SK-N-SH treated with all-trans-retinoic acid at 6 μM for 48 hours (cell line): ENCODE measurements around the gene TXLNG.

Experiments used
- ATAC-seq: fragments of 200-7000 bp; cut with Tn5 transposase; 3 replicates; pipeline ENCODE4 v1.9.1; 2020; ENCODE audit warnings: mild to moderate bottlenecking, moderate library complexity
- ARNTL ChIP-seq: fragments of 450-650 bp; formaldehyde crosslinking; IDR thresholded peaks from 2 replicates; pipeline ENCODE4 v1.5.0; 2020; ENCODE audit warnings: low read depth, mild to moderate bottlenecking, moderate library complexity, borderline replicate concordance
- BACH2 ChIP-seq: fragments of 250-450 bp; sonication (Bioruptor Pico); IDR thresholded peaks from 2 replicates; pipeline ENCODE4 v1.9.0; 2021; ENCODE audit warnings: mild to moderate bottlenecking, borderline replicate concordance
- CSDC2 ChIP-seq: fragments of 250-450 bp; sonication (Bioruptor Pico); IDR thresholded peaks from 2 replicates; pipeline ENCODE4 v1.5.0; 2020; ENCODE audit warnings: mild to moderate bottlenecking, moderate library complexity
- ESRRG ChIP-seq: fragments of 250-450 bp; sonication (Bioruptor Pico); IDR thresholded peaks from 2 replicates; pipeline ENCODE4 v1.6.1; 2021; ENCODE audit warnings: mild to moderate bottlenecking
- GLIS3 ChIP-seq: fragments of 250-450 bp; sonication (Bioruptor Pico); IDR thresholded peaks from 2 replicates; pipeline ENCODE4 v1.5.0; 2020; ENCODE audit warnings: mild to moderate bottlenecking, moderate library complexity
- ISL1 ChIP-seq: fragments of 250-450 bp; sonication (Bioruptor Pico); IDR thresholded peaks from 2 replicates; pipeline ENCODE4 v2.1.2; 2022; ENCODE audit warnings: mild to moderate bottlenecking, moderate library complexity
- OSR1 ChIP-seq: fragments of 250-450 bp; sonication (Bioruptor Pico); IDR thresholded peaks from 2 replicates; pipeline ENCODE4 v1.8.0; 2022; ENCODE audit warnings: moderate library complexity, mild to moderate bottlenecking, inconsistent platforms
- PPARA ChIP-seq: fragments of 250-450 bp; sonication (Bioruptor Pico); IDR thresholded peaks from 2 replicates; pipeline ENCODE4 v1.5.0; 2020; ENCODE audit warnings: mild to moderate bottlenecking, borderline replicate concordance
- RARB ChIP-seq: fragments of 250-450 bp; sonication (Bioruptor Pico); IDR thresholded peaks from 2 replicates; pipeline ENCODE4 v1.8.0; 2021; ENCODE audit warnings: mild to moderate bottlenecking, moderate library complexity
- SNAI2 ChIP-seq: fragments of 250-450 bp; sonication (Bioruptor Pico); IDR thresholded peaks from 2 replicates; pipeline ENCODE4 v1.5.0; 2020; ENCODE audit warnings: mild to moderate bottlenecking, moderate library complexity
- TCF4 ChIP-seq: fragments of 250-450 bp; sonication (Bioruptor Pico); IDR thresholded peaks from 2 replicates; pipeline ENCODE4 v1.8.0; 2021; ENCODE audit warnings: mild to moderate bottlenecking, moderate library complexity, borderline replicate concordance
- TOX ChIP-seq: fragments of 250-450 bp; sonication (Bioruptor Pico); IDR thresholded peaks from 2 replicates; pipeline ENCODE4 v1.8.0; 2021; ENCODE audit warnings: mild to moderate bottlenecking, moderate library complexity, borderline replicate concordance
- ZC3H10 ChIP-seq: fragments of 250-450 bp; sonication (Bioruptor Pico); IDR thresholded peaks from 2 replicates; pipeline ENCODE4 v1.5.1; 2021; ENCODE audit warnings: mild to moderate bottlenecking, moderate library complexity
- ZFP3 ChIP-seq: fragments of 250-450 bp; sonication (Bioruptor Pico); IDR thresholded peaks from 2 replicates; pipeline ENCODE4 v1.5.0; 2020; ENCODE audit warnings: mild to moderate bottlenecking, moderate library complexity
- ZFP30 ChIP-seq: fragments of 450-650 bp; formaldehyde crosslinking; IDR thresholded peaks from 2 replicates; pipeline ENCODE4 v1.5.0; 2022; ENCODE audit warnings: mild to moderate bottlenecking, moderate library complexity
- ZNF565 ChIP-seq: fragments of 450-650 bp; formaldehyde crosslinking; conservative IDR thresholded peaks from 2 replicates; pipeline ENCODE4 v1.5.0; 2020; ENCODE audit warnings: low read depth, mild to moderate bottlenecking, moderate library complexity
- ZNF70 ChIP-seq: fragments of 450-650 bp; formaldehyde crosslinking; IDR thresholded peaks from 2 replicates; pipeline ENCODE4 v1.5.0; 2020; ENCODE audit warnings: mild to moderate bottlenecking, moderate library complexity
- ZNF8 ChIP-seq: fragments of 450-650 bp; formaldehyde crosslinking; IDR thresholded peaks from 2 replicates; pipeline ENCODE4 v1.5.0; 2020; ENCODE audit warnings: mild to moderate bottlenecking, moderate library complexity
- TF ChIP-seq, protein P1 (sequence below): fragments of 250-450 bp; sonication (Bioruptor Pico); IDR thresholded peaks from 2 replicates; pipeline ENCODE4 v1.8.0; 2020; ENCODE audit warnings: mild to moderate bottlenecking, moderate library complexity, borderline replicate concordance
- TF ChIP-seq, protein P2 (sequence below): fragments of 250-450 bp; sonication (Bioruptor Pico); IDR thresholded peaks from 2 replicates; pipeline ENCODE4 v1.5.1; 2020; ENCODE audit warnings: low read depth, mild to moderate bottlenecking, moderate library complexity
- TF ChIP-seq, protein P3 (sequence below): fragments of 250-450 bp; sonication (Bioruptor Pico); IDR thresholded peaks from 2 replicates; pipeline ENCODE4 v1.5.1; 2021; ENCODE audit warnings: mild to moderate bottlenecking, moderate library complexity
- TF ChIP-seq, protein P4 (sequence below): fragments of 250-450 bp; sonication (Bioruptor Pico); IDR thresholded peaks from 2 replicates; pipeline ENCODE4 v1.8.0; 2021; ENCODE audit warnings: low read depth, mild to moderate bottlenecking, moderate library complexity, borderline replicate concordance
- TF ChIP-seq, protein P5 (sequence below): fragments of 250-450 bp; sonication (Bioruptor Pico); IDR thresholded peaks from 2 replicates; pipeline ENCODE4 v1.5.0; 2020; ENCODE audit warnings: mild to moderate bottlenecking, moderate library complexity

The TXLNG gene

DNA sequence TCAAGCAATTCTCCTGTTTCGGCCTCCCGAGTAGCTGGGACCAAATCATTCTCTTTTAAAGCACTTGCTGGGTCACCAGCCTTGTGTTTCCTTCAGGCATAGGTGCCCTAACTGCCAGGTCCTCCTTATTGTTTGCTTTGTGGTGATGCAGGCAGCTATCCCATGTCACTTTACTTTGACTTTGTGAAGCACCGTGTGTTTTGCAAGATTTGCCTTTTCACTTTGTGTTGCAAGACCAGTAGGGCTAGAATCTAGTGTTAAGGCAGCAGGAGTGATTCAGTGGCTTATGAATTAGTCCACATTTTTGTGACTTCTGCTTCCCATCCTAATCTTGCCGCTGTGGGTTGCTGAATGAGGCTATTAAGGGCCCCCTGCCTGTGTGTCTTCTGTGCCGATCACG, 46.7 kb upstream of the TXLNG start (continued):
- TF ChIP-seq, protein P1, sequence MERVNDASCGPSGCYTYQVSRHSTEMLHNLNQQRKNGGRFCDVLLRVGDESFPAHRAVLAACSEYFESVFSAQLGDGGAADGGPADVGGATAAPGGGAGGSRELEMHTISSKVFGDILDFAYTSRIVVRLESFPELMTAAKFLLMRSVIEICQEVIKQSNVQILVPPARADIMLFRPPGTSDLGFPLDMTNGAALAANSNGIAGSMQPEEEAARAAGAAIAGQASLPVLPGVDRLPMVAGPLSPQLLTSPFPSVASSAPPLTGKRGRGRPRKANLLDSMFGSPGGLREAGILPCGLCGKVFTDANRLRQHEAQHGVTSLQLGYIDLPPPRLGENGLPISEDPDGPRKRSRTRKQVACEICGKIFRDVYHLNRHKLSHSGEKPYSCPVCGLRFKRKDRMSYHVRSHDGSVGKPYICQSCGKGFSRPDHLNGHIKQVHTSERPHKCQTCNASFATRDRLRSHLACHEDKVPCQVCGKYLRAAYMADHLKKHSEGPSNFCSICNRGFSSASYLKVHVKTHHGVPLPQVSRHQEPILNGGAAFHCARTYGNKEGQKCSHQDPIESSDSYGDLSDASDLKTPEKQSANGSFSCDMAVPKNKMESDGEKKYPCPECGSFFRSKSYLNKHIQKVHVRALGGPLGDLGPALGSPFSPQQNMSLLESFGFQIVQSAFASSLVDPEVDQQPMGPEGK (CRISPR knock-in tag), result no peak
- TF ChIP-seq TOX (CRISPR knock-in tag), result no peak
- no peak for TF ChIP-seq ZFP30 (CRISPR knock-in tag)
- TF ChIP-seq ZC3H10 (CRISPR knock-in tag), result no peak
- no peak for TF ChIP-seq CSDC2 (CRISPR knock-in tag)
- no peak for TF ChIP-seq SNAI2 (CRISPR knock-in tag)
- TF ChIP-seq ZNF565, result no peak

DNA sequence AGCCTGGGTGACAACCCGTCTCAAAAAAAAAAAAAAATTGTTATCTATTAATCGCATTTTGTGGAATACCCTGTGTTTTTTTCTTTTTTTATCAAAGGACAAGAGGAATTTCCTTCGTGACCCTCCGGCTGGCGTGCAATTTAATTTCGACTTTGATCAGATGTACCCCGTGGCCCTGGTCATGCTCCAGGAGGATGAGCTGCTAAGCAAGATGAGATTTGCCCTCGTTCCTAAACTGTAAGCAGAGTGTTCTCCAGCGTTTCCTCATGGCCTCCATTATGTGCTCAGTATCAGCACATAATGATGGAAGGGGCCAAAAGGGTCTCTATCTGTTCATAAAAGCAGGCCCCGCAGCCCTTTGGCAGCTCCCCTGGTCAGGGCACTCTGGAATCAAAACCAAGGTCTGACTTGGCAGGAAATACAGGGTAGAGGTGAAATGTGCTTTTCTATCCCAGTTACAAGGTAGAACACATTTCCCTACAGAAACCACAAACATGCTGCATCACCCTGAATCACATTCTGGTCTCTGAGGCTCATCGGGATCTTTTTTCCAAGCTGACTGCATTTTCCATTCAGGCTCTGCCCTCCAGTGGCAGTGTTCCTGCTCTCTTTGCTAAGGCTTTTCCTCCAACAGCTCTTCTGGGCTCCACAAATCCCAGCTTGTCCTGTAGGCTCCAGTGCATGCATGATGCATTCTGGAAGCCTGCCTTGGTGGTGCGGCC, 42.5 kb upstream of the TXLNG start:
- TF ChIP-seq ZNF8 (CRISPR knock-in tag) (no peak), ISL1 (CRISPR knock-in tag) (no peak), PPARA (no peak), SNAI2 (CRISPR knock-in tag) (no peak), ZC3H10 (CRISPR knock-in tag) (no peak), BACH2 (CRISPR knock-in tag) (no peak), ZNF70 (CRISPR knock-in tag) (no peak), OSR1 (no peak)
- TF ChIP-seq, protein P2, sequence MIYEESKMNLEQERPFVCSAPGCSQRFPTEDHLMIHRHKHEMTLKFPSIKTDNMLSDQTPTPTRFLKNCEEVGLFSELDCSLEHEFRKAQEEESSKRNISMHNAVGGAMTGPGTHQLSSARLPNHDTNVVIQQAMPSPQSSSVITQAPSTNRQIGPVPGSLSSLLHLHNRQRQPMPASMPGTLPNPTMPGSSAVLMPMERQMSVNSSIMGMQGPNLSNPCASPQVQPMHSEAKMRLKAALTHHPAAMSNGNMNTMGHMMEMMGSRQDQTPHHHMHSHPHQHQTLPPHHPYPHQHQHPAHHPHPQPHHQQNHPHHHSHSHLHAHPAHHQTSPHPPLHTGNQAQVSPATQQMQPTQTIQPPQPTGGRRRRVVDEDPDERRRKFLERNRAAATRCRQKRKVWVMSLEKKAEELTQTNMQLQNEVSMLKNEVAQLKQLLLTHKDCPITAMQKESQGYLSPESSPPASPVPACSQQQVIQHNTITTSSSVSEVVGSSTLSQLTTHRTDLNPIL (CRISPR knock-in tag), result no peak
- peak; percentile 84 for ATAC-seq

DNA sequence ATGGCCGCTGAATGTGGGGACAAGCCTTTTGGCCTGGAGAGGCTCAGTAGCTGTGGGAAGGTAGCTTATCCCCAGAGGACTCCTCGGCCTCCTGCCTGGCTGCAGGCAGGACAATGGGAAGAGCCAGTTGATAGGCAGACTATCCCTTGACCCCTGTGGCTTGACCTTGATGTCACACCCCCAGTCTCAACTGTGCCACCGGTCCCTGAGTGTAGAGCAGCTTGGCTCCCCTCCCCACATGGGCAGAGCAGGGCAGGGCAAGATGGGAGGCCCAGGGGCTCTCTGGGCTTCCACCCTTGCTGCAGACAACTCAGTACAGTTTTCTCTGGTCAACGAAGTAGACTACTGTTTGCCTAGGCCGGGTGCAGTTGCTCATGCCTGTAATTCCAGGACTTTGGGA, 41.2 kb upstream of the TXLNG start:
- TF ChIP-seq, protein P3, sequence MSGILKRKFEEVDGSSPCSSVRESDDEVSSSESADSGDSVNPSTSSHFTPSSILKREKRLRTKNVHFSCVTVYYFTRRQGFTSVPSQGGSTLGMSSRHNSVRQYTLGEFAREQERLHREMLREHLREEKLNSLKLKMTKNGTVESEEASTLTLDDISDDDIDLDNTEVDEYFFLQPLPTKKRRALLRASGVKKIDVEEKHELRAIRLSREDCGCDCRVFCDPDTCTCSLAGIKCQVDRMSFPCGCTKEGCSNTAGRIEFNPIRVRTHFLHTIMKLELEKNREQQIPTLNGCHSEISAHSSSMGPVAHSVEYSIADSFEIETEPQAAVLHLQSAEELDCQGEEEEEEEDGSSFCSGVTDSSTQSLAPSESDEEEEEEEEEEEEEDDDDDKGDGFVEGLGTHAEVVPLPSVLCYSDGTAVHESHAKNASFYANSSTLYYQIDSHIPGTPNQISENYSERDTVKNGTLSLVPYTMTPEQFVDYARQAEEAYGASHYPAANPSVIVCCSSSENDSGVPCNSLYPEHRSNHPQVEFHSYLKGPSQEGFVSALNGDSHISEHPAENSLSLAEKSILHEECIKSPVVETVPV (CRISPR knock-in tag), result no peak
- no peak for TF ChIP-seq ZFP3 (CRISPR knock-in tag)
- no peak for TF ChIP-seq TCF4 (CRISPR knock-in tag)
- no peak for TF ChIP-seq PPARA
- TF ChIP-seq RARB (CRISPR knock-in tag), result no peak
- TF ChIP-seq, protein P4, sequence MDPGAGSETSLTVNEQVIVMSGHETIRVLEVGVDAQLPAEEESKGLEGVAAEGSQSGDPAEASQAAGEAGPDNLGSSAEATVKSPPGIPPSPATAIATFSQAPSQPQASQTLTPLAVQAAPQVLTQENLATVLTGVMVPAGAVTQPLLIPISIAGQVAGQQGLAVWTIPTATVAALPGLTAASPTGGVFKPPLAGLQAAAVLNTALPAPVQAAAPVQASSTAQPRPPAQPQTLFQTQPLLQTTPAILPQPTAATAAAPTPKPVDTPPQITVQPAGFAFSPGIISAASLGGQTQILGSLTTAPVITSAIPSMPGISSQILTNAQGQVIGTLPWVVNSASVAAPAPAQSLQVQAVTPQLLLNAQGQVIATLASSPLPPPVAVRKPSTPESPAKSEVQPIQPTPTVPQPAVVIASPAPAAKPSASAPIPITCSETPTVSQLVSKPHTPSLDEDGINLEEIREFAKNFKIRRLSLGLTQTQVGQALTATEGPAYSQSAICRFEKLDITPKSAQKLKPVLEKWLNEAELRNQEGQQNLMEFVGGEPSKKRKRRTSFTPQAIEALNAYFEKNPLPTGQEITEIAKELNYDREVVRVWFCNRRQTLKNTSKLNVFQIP, result no peak
- no peak for TF ChIP-seq ISL1 (CRISPR knock-in tag)
- TF ChIP-seq TOX (CRISPR knock-in tag), result no peak
- no peak for TF ChIP-seq ZNF565
- TF ChIP-seq, all 23 proteins: peak for 0
- ATAC-seq, result no peak

DNA sequence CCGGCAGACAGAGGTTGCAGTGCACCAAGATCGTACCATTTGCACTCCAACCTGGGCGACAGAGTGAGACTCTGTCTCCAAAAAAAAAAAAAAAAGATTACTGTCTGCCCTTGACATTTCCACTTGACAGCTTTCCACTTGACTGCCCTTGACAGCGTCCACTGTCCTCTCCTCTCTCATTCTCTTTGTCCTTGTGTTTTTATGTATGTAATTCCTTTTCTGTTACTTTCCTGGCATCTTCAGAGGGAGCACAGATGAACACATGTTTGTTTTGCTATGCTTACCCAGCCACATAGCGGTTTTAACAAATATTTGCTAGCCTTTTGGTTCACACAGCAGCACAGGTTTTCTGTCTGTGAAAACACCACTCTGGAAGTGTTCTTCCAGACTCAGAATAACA, 40.6 kb upstream of the TXLNG start:
- no peak for ATAC-seq
- no peak for TF ChIP-seq TCF4 (CRISPR knock-in tag)
- TF ChIP-seq ZFP3 (CRISPR knock-in tag), result no peak
- TF ChIP-seq ARNTL (CRISPR knock-in tag), result no peak
- TF ChIP-seq ISL1 (CRISPR knock-in tag), result no peak
- TF ChIP-seq OSR1, result no peak
- TF ChIP-seq PPARA, result no peak
- no peak for TF ChIP-seq SNAI2 (CRISPR knock-in tag)
- no peak for TF ChIP-seq ZNF565
- TF ChIP-seq, protein P5, sequence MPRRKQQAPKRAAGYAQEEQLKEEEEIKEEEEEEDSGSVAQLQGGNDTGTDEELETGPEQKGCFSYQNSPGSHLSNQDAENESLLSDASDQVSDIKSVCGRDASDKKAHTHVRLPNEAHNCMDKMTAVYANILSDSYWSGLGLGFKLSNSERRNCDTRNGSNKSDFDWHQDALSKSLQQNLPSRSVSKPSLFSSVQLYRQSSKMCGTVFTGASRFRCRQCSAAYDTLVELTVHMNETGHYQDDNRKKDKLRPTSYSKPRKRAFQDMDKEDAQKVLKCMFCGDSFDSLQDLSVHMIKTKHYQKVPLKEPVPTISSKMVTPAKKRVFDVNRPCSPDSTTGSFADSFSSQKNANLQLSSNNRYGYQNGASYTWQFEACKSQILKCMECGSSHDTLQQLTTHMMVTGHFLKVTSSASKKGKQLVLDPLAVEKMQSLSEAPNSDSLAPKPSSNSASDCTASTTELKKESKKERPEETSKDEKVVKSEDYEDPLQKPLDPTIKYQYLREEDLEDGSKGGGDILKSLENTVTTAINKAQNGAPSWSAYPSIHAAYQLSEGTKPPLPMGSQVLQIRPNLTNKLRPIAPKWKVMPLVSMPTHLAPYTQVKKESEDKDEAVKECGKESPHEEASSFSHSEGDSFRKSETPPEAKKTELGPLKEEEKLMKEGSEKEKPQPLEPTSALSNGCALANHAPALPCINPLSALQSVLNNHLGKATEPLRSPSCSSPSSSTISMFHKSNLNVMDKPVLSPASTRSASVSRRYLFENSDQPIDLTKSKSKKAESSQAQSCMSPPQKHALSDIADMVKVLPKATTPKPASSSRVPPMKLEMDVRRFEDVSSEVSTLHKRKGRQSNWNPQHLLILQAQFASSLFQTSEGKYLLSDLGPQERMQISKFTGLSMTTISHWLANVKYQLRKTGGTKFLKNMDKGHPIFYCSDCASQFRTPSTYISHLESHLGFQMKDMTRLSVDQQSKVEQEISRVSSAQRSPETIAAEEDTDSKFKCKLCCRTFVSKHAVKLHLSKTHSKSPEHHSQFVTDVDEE, result no peak
- TF ChIP-seq, protein P4, result no peak
- no peak for TF ChIP-seq ZC3H10 (CRISPR knock-in tag)
- TF ChIP-seq, protein P3 (CRISPR knock-in tag), result no peak
- no peak for TF ChIP-seq GLIS3 (CRISPR knock-in tag)
- no peak for TF ChIP-seq ZNF8 (CRISPR knock-in tag)
- no peak for TF ChIP-seq ESRRG (CRISPR knock-in tag)
